Sigmoid colon (tissue), 3 donors: ENCODE data around the gene IFT80.

Experiments
- POLR2A ChIP-seq, 2 donors: fragments of 450-650 bp; IDR thresholded peaks; one replicate each; pipeline ENCODE4 v1.6.1; 2016; ENCODE audit warnings: antibody characterized with exemption in 2 of 2, mild to moderate bottlenecking in 2 of 2, moderate library complexity in 2 of 2
- TF ChIP-seq, protein P1 (sequence below), 4 experiments: fragments of 450-650 bp in 3 of 4; fragments of 200-600 bp in 1 of 4; IDR thresholded peaks; one replicate each; pipeline ENCODE4 v1.5.1; 2016 to 2019; ENCODE audit warnings: antibody characterized with exemption in 4 of 4, mild to moderate bottlenecking in 3 of 4, moderate library complexity in 2 of 4

DNA sequence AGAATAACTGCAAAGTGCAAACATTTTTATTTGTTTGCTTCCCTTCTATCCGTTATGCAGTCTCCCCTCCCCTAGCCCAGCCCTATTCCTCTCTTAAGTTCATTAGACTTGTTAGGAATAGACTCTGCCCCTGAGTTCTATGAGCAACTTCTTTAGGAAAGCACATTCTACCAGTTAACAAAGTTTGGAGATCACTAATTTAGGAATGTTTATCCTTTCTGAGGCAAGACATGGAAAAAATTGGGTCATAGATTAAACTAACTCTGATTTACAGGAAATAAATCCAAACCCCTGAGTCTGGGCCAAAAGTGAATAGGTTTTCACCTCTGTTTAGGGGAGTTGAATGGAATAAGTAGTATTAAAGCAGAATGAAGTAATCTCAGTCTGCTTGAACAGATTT is 139.4 kb downstream of the IFT80 start:
- TF ChIP-seq, protein P1, sequence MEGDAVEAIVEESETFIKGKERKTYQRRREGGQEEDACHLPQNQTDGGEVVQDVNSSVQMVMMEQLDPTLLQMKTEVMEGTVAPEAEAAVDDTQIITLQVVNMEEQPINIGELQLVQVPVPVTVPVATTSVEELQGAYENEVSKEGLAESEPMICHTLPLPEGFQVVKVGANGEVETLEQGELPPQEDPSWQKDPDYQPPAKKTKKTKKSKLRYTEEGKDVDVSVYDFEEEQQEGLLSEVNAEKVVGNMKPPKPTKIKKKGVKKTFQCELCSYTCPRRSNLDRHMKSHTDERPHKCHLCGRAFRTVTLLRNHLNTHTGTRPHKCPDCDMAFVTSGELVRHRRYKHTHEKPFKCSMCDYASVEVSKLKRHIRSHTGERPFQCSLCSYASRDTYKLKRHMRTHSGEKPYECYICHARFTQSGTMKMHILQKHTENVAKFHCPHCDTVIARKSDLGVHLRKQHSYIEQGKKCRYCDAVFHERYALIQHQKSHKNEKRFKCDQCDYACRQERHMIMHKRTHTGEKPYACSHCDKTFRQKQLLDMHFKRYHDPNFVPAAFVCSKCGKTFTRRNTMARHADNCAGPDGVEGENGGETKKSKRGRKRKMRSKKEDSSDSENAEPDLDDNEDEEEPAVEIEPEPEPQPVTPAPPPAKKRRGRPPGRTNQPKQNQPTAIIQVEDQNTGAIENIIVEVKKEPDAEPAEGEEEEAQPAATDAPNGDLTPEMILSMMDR (IDR thresholded peaks at IDR 0.05) = no peak
- TF ChIP-seq POLR2A (IDR thresholded peaks at IDR 0.05) = no peak
